Measurements from ENCODE around the gene GPR183.

The GPR183 gene

DNA sequence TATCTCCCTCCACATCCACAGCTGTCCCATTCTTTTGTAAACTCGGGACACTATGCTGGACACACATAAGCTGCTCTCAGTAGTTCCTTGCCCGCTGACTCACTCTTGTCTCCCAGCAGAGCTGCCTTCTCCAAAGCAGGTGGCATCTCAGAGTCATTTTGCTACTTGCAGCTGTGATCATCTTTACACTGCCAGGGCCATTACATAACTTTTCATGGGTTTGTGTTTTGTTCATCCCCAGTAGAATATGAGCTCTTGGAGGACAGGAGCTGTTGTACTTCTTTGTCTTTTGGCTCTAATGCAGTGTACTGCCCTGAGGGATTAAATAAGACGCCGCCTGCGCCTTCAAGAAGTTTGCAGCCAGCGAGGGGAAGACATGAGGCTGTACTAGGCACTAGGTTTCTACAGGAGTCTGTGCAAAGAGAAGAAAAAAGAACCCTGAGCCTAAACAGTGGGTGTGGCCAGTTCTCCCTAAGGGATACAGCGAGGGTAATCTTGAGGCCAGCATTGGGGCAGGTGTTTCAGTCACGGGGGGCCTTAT lies 40.8 kb upstream of the GPR183 start:
- Histone ChIP-seq H3K4me3 (ENCODE audit: low read depth, low read length) (no peak overlapping the region), H3K9ac (ENCODE audit: low read depth, low read length) (no peak overlapping the region), H3K27ac (ENCODE audit: low read depth, low read length) (no peak overlapping the region), H3K9me3 (ENCODE audit: control insufficient read depth, insufficient read depth, low read length) (no peaks in the 10 kb centered on the region), H3K4me1 (ENCODE audit: control insufficient read depth, insufficient read depth, low read length) (no peaks in the 10 kb centered on the region), H3K36me3 (ENCODE audit: control insufficient read depth, insufficient read depth, low read length) (peaks cover 46% of the 10 kb centered on the region), H3K27me3 (ENCODE audit: control insufficient read depth, insufficient read depth, low read length) (no peaks in the 10 kb centered on the region)

DNA sequence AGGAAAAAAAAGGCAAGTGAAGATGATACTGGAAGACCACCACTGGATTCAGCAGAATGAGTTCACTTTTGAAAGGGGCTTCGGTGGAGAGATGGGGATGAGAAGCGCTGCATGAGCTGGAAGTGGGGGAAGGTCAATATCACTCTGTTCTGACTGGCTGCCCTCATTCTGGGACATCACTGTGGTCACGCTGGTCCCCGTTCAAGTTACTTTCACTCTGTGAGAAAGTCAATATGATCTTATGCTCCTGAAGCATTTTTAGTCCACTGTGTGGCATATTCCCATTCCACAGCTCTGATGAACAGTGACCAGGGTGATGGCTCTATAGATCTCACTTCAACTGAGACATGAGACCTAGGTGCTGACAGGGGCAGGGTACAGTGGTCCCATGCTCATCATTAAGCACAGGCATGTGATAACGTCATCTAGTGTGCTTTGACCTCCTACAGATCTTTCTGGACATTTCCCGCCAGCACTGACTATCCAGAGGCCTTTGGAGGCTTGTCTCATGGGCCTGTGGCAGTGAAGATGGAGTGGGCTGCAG lies 40.2 kb upstream of the GPR183 start:
- no peak overlapping the region for H3K9ac ChIP-seq (ENCODE audit: low read depth, low read length)
- H3K9me3 ChIP-seq (ENCODE audit: control insufficient read depth, insufficient read depth, low read length), result no peaks in the 10 kb centered on the region
- no peak overlapping the region for H3K27ac ChIP-seq (ENCODE audit: low read depth, low read length)
- no peaks in the 10 kb centered on the region for H3K27me3 ChIP-seq (ENCODE audit: control insufficient read depth, insufficient read depth, low read length)
- no peak overlapping the region for H3K4me3 ChIP-seq (ENCODE audit: low read depth, low read length)
- no peaks in the 10 kb centered on the region for H3K4me1 ChIP-seq (ENCODE audit: control insufficient read depth, insufficient read depth, low read length)
- H3K36me3 ChIP-seq (ENCODE audit: control insufficient read depth, insufficient read depth, low read length), result peaks cover 50% of the 10 kb centered on the region

DNA sequence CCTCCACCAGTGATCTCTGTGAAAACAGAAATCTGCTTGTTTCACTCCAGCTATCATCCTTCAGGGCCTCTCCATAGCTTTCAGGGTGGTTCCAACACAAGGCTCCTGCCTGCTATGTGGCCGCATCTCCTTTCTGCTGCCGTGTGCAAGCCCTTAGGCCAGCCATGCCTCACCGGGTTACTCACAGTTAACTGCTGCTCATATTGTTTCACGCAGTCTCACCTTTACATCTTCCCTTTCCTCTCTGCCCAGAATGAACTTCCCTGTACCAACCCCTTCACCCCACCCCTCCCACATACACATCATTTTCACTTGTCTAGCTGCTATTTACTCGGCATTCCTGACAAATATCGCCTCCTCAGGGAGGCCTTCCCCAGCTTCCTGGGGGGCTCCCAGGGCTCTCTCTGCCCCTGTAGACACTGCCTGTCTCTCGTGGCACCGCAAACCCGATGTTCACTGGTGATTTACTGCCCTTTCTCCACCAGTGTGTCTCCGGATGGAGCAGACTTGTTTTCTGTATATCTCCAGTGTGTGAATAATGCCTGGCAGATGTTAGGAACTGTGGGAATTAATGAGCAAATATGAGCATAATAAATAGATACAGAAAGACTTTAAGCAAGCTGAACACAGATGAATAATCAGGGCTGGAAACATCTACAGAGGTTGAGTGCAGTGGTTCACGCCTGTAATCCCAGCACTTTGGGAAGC lies 39.3 kb upstream of the GPR183 start:
- H3K27me3 ChIP-seq (ENCODE audit: control insufficient read depth, insufficient read depth, low read length), result no peaks in the 10 kb centered on the region
- H3K9me3 ChIP-seq (ENCODE audit: control insufficient read depth, insufficient read depth, low read length), result no peaks in the 10 kb centered on the region
- no peaks in the 10 kb centered on the region for H3K4me1 ChIP-seq (ENCODE audit: control insufficient read depth, insufficient read depth, low read length)
- H3K4me3 ChIP-seq (ENCODE audit: low read depth, low read length), result no peak overlapping the region
- H3K9ac ChIP-seq (ENCODE audit: low read depth, low read length), result no peak overlapping the region
- H3K36me3 ChIP-seq (ENCODE audit: control insufficient read depth, insufficient read depth, low read length), result peaks cover 54% of the 10 kb centered on the region
- no peak overlapping the region for H3K27ac ChIP-seq (ENCODE audit: low read depth, low read length)

DNA sequence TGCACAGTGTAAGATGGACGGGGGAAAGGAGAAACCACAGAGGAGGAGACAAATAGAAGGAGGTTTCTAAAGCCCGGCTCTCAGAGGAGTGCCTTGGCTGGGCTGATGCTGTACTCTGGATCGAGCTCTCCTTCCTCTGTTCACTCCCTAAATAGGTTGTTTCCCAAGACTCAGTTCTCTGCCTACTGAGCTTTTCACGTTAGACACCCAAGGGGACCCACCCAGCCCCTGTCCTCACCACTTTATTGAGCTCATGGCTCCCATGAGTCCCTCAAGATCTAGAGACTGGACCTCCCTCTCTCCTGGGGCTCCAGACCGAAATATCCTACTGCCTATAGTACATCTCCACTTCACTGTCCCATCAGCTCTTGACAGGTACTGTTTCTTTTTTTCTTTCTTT lies 38.1 kb upstream of the GPR183 start:
- H3K36me3 ChIP-seq (ENCODE audit: control insufficient read depth, insufficient read depth, low read length), result peaks cover 60% of the 10 kb centered on the region
- no peaks in the 10 kb centered on the region for H3K27me3 ChIP-seq (ENCODE audit: control insufficient read depth, insufficient read depth, low read length)
- H3K27ac ChIP-seq (ENCODE audit: low read depth, low read length), result no peak overlapping the region
- no peak overlapping the region for H3K4me3 ChIP-seq (ENCODE audit: low read depth, low read length)
- no peaks in the 10 kb centered on the region for H3K4me1 ChIP-seq (ENCODE audit: control insufficient read depth, insufficient read depth, low read length)
- no peaks in the 10 kb centered on the region for H3K9me3 ChIP-seq (ENCODE audit: control insufficient read depth, insufficient read depth, low read length)
- no peak overlapping the region for H3K9ac ChIP-seq (ENCODE audit: low read depth, low read length)

DNA sequence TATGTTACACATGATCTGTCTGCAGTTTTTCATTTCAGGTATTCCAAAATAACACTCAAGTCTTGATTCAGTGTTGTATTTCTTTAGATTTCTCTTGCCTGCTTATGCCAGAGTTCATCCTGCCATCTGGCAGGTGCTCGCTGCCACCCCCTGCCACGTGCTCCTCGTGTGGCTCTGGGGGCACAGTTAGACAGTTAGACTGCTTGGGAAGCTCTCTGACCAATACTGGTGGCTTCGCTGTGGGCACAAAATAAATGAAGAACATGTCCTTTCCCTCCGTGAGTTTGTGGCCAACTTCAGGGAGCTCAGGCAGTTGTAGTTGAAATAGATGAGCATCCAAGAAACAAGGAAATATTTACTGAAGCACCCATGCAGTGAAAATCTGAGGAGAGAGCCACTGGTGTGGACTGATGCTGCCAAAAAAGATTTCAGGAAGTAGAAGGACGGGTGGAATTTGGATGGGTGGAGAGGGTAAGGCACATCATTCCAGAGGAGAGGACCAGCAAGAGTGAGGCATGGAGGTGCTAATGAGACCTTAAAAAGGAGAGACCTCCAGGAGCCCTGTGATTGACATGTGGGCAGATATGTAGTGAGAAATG lies 37.5 kb upstream of the GPR183 start:
- H3K9ac ChIP-seq (ENCODE audit: low read depth, low read length), result no peak overlapping the region
- H3K9me3 ChIP-seq (ENCODE audit: control insufficient read depth, insufficient read depth, low read length), result no peaks in the 10 kb centered on the region
- H3K4me1 ChIP-seq (ENCODE audit: control insufficient read depth, insufficient read depth, low read length), result no peaks in the 10 kb centered on the region
- H3K4me3 ChIP-seq (ENCODE audit: low read depth, low read length), result no peak overlapping the region
- H3K27ac ChIP-seq (ENCODE audit: low read depth, low read length), result no peak overlapping the region
- H3K27me3 ChIP-seq (ENCODE audit: control insufficient read depth, insufficient read depth, low read length), result no peaks in the 10 kb centered on the region
- H3K36me3 ChIP-seq (ENCODE audit: control insufficient read depth, insufficient read depth, low read length), result peaks cover 62% of the 10 kb centered on the region

DNA sequence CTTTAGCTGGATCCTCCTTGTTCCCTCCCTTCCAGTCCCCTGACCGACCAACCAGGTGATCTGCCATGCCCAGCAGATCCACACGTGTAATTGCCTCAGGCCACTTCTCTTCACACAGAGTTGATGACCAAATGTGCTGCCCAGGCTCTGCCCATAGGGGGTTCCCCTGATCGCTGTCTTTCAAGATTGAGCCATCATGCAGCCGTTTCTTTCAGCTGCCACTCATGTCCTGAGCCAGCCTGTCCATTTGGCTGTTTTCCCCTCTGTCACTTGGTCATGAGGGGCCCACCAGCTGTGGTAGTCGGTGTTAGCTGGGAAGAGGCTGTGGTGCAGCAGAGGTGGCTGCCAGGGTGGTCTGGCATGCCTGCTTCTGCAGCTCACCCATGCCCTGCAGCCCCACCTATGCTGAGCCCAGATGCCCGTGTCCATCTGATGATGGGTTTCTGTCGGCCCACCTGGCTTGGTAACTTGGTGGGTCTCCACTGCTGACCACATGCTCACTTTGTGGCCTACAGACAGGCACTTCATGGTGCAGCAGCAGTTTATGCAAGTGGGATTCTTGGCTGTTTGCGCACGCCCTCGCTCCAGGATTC lies 35.6 kb upstream of the GPR183 start:
- Histone ChIP-seq H3K4me3 (ENCODE audit: low read depth, low read length) (no peak overlapping the region), H3K27me3 (ENCODE audit: control insufficient read depth, insufficient read depth, low read length) (no peaks in the 10 kb centered on the region), H3K27ac (ENCODE audit: low read depth, low read length) (no peak overlapping the region), H3K9ac (ENCODE audit: low read depth, low read length) (no peak overlapping the region), H3K9me3 (ENCODE audit: control insufficient read depth, insufficient read depth, low read length) (no peaks in the 10 kb centered on the region), H3K4me1 (ENCODE audit: control insufficient read depth, insufficient read depth, low read length) (no peaks in the 10 kb centered on the region), H3K36me3 (ENCODE audit: control insufficient read depth, insufficient read depth, low read length) (peaks cover 50% of the 10 kb centered on the region)

DNA sequence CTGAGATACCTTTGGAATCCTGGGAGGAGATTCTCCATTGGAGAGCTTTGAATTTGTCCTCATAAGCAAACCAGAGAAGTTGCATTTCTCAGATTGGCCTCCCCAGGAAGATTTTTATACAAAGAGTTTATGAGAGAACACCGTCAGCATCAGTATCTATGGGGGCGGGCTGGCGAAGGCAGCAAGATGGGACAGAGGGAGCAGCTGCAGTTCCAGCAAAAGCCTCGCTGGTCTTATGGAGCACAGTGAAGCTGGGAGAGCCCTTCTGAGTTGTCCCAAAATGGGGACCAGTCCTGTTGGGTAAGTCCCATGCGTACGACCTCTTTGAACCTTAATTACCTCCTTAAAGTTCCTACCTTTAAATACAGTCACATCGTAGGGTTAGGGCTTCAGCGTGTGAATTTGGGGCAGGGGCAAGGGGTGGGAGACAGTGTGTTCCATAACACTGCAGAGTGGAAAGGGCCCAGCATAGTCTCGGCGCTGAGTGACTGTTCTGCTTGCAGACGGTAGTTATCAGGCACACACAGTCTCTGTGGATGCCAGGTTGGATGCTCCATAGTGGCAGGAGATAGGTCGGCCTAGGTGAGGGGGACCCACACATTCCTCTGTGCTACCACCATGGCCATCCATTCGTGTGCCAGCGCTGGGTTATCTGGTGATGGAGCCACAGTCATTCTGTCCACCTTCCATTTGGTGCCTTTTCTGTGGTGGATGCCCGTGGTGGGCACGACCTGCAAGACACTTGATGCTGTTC lies 34.9 kb upstream of the GPR183 start:
- Histone ChIP-seq H3K36me3 (ENCODE audit: control insufficient read depth, insufficient read depth, low read length) (peaks cover 44% of the 10 kb centered on the region), H3K27ac (ENCODE audit: low read depth, low read length) (no peak overlapping the region), H3K27me3 (ENCODE audit: control insufficient read depth, insufficient read depth, low read length) (no peaks in the 10 kb centered on the region), H3K9ac (ENCODE audit: low read depth, low read length) (no peak overlapping the region), H3K4me1 (ENCODE audit: control insufficient read depth, insufficient read depth, low read length) (no peaks in the 10 kb centered on the region), H3K9me3 (ENCODE audit: control insufficient read depth, insufficient read depth, low read length) (no peaks in the 10 kb centered on the region), H3K4me3 (ENCODE audit: low read depth, low read length) (no peak overlapping the region)

DNA sequence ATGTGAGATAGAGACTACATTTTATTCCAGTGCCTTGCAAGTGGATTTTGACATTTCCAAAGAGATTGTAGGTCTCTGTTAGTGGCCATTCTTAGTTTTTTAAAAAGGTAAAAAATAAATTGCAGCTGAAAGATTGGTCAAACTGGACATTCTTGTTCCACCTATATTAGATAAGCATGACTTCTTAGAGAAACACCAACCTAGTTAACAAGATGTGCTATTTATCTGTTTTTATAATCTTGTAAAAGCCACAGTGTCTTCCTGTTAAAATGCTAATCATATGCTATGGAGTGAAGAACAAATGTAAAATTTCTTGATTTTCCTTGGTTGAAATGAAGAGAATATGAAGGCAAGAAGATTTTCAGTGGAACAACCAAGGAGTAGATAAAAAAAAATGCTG lies 33.4 kb upstream of the GPR183 start:
- H3K9me3 ChIP-seq (ENCODE audit: control insufficient read depth, insufficient read depth, low read length), result no peaks in the 10 kb centered on the region
- no peaks in the 10 kb centered on the region for H3K27me3 ChIP-seq (ENCODE audit: control insufficient read depth, insufficient read depth, low read length)
- no peak overlapping the region for H3K4me3 ChIP-seq (ENCODE audit: low read depth, low read length)
- peaks cover 48% of the 10 kb centered on the region for H3K36me3 ChIP-seq (ENCODE audit: control insufficient read depth, insufficient read depth, low read length)
- no peak overlapping the region for H3K27ac ChIP-seq (ENCODE audit: low read depth, low read length)
- peaks cover 11% of the 10 kb centered on the region; the same call in 1 of the 2 replicates for H3K4me1 ChIP-seq (ENCODE audit: control insufficient read depth, insufficient read depth, low read length)
- no peak overlapping the region for H3K9ac ChIP-seq (ENCODE audit: low read depth, low read length)

DNA sequence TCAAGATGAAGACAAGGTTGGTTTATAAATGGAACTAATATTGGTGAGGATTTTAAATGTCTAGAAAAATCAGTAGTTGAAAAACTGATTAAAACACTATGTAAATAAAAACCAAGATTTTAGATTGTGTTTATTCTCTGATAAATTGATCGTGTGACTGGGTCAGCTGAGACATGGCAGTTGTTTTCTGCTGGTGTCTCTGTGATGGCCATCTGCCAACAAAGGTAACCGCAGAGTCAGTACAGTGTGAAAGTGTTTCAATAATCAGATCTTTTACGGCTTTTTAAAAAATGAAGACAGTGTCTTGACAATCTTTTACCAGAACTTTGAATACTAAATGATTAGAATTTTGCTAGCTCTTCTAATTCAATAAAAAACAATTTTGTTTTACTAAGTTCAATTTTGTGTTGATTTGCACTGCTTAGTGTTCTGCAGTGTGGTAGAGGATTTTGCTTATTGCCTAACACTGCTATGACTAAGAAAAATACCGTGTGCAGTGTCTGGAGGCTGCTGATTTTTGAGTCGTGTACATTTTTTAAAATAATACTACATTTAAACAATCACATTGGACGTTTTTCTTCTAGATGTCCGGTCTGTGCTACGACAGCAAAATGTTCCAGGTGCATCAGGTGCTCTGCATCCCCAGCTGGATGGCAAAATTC lies 32.7 kb upstream of the GPR183 start:
- Histone ChIP-seq H3K36me3 (ENCODE audit: control insufficient read depth, insufficient read depth, low read length) (peaks cover 50% of the 10 kb centered on the region), H3K27ac (ENCODE audit: low read depth, low read length) (no peak overlapping the region), H3K9ac (ENCODE audit: low read depth, low read length) (no peak overlapping the region), H3K27me3 (ENCODE audit: control insufficient read depth, insufficient read depth, low read length) (no peaks in the 10 kb centered on the region), H3K4me3 (ENCODE audit: low read depth, low read length) (no peak overlapping the region), H3K4me1 (ENCODE audit: control insufficient read depth, insufficient read depth, low read length) (peaks cover 11% of the 10 kb centered on the region; the same call in 1 of the 2 replicates), H3K9me3 (ENCODE audit: control insufficient read depth, insufficient read depth, low read length) (no peaks in the 10 kb centered on the region)

DNA sequence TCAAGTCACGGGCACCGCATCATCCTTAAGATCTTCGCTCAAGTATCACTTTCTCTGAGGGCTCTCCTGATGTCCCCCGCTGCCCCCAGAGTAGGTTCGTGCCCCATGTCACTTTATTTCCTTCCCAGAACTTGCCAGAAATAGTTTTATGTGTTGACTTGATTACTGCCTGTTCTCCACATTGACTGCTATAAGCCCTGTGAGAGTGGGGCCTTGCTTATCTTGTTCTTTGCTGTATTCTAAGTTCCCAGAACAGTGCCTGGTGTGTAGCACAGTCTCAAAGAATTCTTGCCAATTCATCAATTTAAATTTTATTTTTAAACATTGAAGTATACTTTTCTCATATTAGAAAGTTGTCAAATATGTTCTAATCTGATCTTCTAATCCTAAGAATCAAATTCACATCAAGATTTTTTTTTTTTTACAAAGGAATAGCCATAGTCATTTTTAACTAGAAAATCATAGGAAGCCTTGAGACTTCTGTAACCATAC lies 32.1 kb upstream of the GPR183 start:
- H3K27me3 ChIP-seq (ENCODE audit: control insufficient read depth, insufficient read depth, low read length), result no peaks in the 10 kb centered on the region
- no peak overlapping the region for H3K4me3 ChIP-seq (ENCODE audit: low read depth, low read length)
- peaks cover 46% of the 10 kb centered on the region for H3K36me3 ChIP-seq (ENCODE audit: control insufficient read depth, insufficient read depth, low read length)
- no peak overlapping the region for H3K9ac ChIP-seq (ENCODE audit: low read depth, low read length)
- H3K4me1 ChIP-seq (ENCODE audit: control insufficient read depth, insufficient read depth, low read length), result peaks cover 11% of the 10 kb centered on the region; the same call in 1 of the 2 replicates
- H3K9me3 ChIP-seq (ENCODE audit: control insufficient read depth, insufficient read depth, low read length), result no peaks in the 10 kb centered on the region
- no peak overlapping the region for H3K27ac ChIP-seq (ENCODE audit: low read depth, low read length)

Data from HUES48 (cell line).